ENCODE measurements around the gene PHLPP1. TPM values are rescaled to one million over a fixed set of nuclear protein-coding genes. Genes with fewer than 3 reads are reported as not detected.

The PHLPP1 gene
- total and polyA plus RNA-seq, 2 donors (not counting 1 experiment from before 2014, with no cell fraction given): 3.6 to 5.0 TPM

GRCh38 chr18:62860062-62860461 is 144.7 kb downstream of the PHLPP1 start:
- H3K4me1 ChIP-seq (ENCODE audit: control insufficient read depth, extremely low read depth, insufficient read depth, low read length): no peaks in the 10 kb centered on the region
- H3K79me2 ChIP-seq (ENCODE audit: control insufficient read depth, insufficient read depth, low read length): no peaks in the 10 kb centered on the region
- no peak overlapping the region for H3K4me2 ChIP-seq (ENCODE audit: extremely low read depth, insufficient read depth, low read length)
- DNase-seq (ENCODE audit: low read depth in 2 of 2): no peak
- H3K4me3 ChIP-seq (replicated peaks in 1 of 4; ENCODE audit: control extremely low read depth in 1 of 4, insufficient read depth in 1 of 4, low read depth in 3 of 4, low read length in 4 of 4): no peak overlapping the region
- H3K36me3 ChIP-seq (ENCODE audit: control insufficient read depth, insufficient read depth, low read length): no peaks in the 10 kb centered on the region
- no peaks in the 10 kb centered on the region for H3K9me3 ChIP-seq (ENCODE audit: control insufficient read depth, insufficient read depth, low read depth, low read length)
- H2AFZ ChIP-seq (ENCODE audit: low read length): no peak overlapping the region
- H3K27me3 ChIP-seq (ENCODE audit: control insufficient read depth, insufficient read depth, low read length): no peaks in the 10 kb centered on the region
- H3K9ac ChIP-seq (ENCODE audit: insufficient read depth, low read length): no peak overlapping the region
- no peak overlapping the region for H3K27ac ChIP-seq (ENCODE audit: insufficient read depth, low read length)
- H4K20me1 ChIP-seq (ENCODE audit: control insufficient read depth, extremely low read depth, insufficient read depth, low read length): no peaks in the 10 kb centered on the region
- TF ChIP-seq CTCF (conservative IDR thresholded peaks at IDR 0.05 in 1 of 2, IDR thresholded peaks at IDR 0.05 in 1 of 2; ENCODE audit: low read depth in 1 of 2, low read length in 2 of 2) (no peak), EZH2 (IDR thresholded peaks at IDR 0.05; ENCODE audit: low read length, missing control alignments) (no peak)

GRCh38 chr18:62862466-62862865 is 147.1 kb downstream of the PHLPP1 start:
- peak in 1 of 2 donors; percentile 48 for DNase-seq (ENCODE audit: low read depth in 2 of 2)
- TF ChIP-seq CTCF (conservative IDR thresholded peaks at IDR 0.05 in 1 of 2, IDR thresholded peaks at IDR 0.05 in 1 of 2; ENCODE audit: low read depth in 1 of 2, low read length in 2 of 2): no peak
- TF ChIP-seq EZH2 (IDR thresholded peaks at IDR 0.05; ENCODE audit: low read length, missing control alignments): no peak
- Histone ChIP-seq H3K79me2 (ENCODE audit: control insufficient read depth, insufficient read depth, low read length) (no peaks in the 10 kb centered on the region), H3K9ac (ENCODE audit: insufficient read depth, low read length) (no peak overlapping the region), H3K4me3 (replicated peaks in 1 of 4; ENCODE audit: control extremely low read depth in 1 of 4, insufficient read depth in 1 of 4, low read depth in 3 of 4, low read length in 4 of 4) (no peak overlapping the region), H4K20me1 (ENCODE audit: control insufficient read depth, extremely low read depth, insufficient read depth, low read length) (no peaks in the 10 kb centered on the region), H3K4me2 (ENCODE audit: extremely low read depth, insufficient read depth, low read length) (no peak overlapping the region), H3K4me1 (ENCODE audit: control insufficient read depth, extremely low read depth, insufficient read depth, low read length) (no peaks in the 10 kb centered on the region), H3K9me3 (ENCODE audit: control insufficient read depth, insufficient read depth, low read depth, low read length) (no peaks in the 10 kb centered on the region), H2AFZ (ENCODE audit: low read length) (no peak overlapping the region), H3K27me3 (ENCODE audit: control insufficient read depth, insufficient read depth, low read length) (no peaks in the 10 kb centered on the region), H3K36me3 (ENCODE audit: control insufficient read depth, insufficient read depth, low read length) (no peaks in the 10 kb centered on the region), H3K27ac (ENCODE audit: insufficient read depth, low read length) (no peak overlapping the region)

- DNase-seq (ENCODE audit: low read depth in 2 of 2): peak; percentile 45 to 71
- Histone ChIP-seq H3K27me3 (ENCODE audit: control insufficient read depth, insufficient read depth, low read length) (no peaks in the 10 kb centered on the region), H3K79me2 (ENCODE audit: control insufficient read depth, insufficient read depth, low read length) (no peaks in the 10 kb centered on the region), H2AFZ (ENCODE audit: low read length) (no peak overlapping the region), H4K20me1 (ENCODE audit: control insufficient read depth, extremely low read depth, insufficient read depth, low read length) (no peaks in the 10 kb centered on the region), H3K9ac (ENCODE audit: insufficient read depth, low read length) (no peak overlapping the region), H3K4me1 (ENCODE audit: control insufficient read depth, extremely low read depth, insufficient read depth, low read length) (no peaks in the 10 kb centered on the region), H3K4me2 (ENCODE audit: extremely low read depth, insufficient read depth, low read length) (no peak overlapping the region), H3K4me3 (replicated peaks in 1 of 4; ENCODE audit: control extremely low read depth in 1 of 4, insufficient read depth in 1 of 4, low read depth in 3 of 4, low read length in 4 of 4) (no peak overlapping the region), H3K27ac (ENCODE audit: insufficient read depth, low read length) (peak overlapping the region; percentile 5), H3K9me3 (ENCODE audit: control insufficient read depth, insufficient read depth, low read depth, low read length) (no peaks in the 10 kb centered on the region), H3K36me3 (ENCODE audit: control insufficient read depth, insufficient read depth, low read length) (no peaks in the 10 kb centered on the region)
- TF ChIP-seq EZH2 (IDR thresholded peaks at IDR 0.05; ENCODE audit: low read length, missing control alignments) (no peak), CTCF (conservative IDR thresholded peaks at IDR 0.05 in 1 of 2, IDR thresholded peaks at IDR 0.05 in 1 of 2; ENCODE audit: low read depth in 1 of 2, low read length in 2 of 2) (no peak)
These were observed 148.2 kb downstream of the PHLPP1 start for GRCh38 chr18:62863579-62864001.
